ENCODE results near the gene DCBLD2. TPM values are rescaled to one million over a fixed set of nuclear protein-coding genes. Genes with fewer than 3 reads are reported as not detected.

The DCBLD2 gene
- total RNA-seq, 2 experiments from 2014 or later: 11.9 to 12.0 TPM

- Histone ChIP-seq H3K9me3 (ENCODE audit: low read length) (no peaks in the 10 kb centered on the region), H3K4me3 (ENCODE audit: low read depth, low read length, poor library complexity, severe bottlenecking) (no peak overlapping the region), H4K20me1 (ENCODE audit: insufficient read depth, low read length) (no peaks in the 10 kb centered on the region), H3K27ac (ENCODE audit: low read depth, low read length, poor library complexity, severe bottlenecking) (no peak overlapping the region), H2AFZ (ENCODE audit: low read length) (no peak overlapping the region), H3K36me3 (ENCODE audit: insufficient read depth, low read length) (peaks cover 24% of the 10 kb centered on the region; the same call in 1 of the 2 replicates), H3K9me2 (ENCODE audit: insufficient read depth, low read length) (no peaks in the 10 kb centered on the region), H3K79me2 (ENCODE audit: insufficient read depth, low read depth, low read length) (no peaks in the 10 kb centered on the region), H3K4me1 (ENCODE audit: insufficient read depth, low read length, poor library complexity, severe bottlenecking) (no peaks in the 10 kb centered on the region), H3K4me2 (ENCODE audit: low read length) (no peak overlapping the region)
- TF ChIP-seq EZH2phosphoT487 (IDR thresholded peaks at IDR 0.05; ENCODE audit: borderline replicate concordance, low read depth, low read length): no peak
- TF ChIP-seq, protein P1, sequence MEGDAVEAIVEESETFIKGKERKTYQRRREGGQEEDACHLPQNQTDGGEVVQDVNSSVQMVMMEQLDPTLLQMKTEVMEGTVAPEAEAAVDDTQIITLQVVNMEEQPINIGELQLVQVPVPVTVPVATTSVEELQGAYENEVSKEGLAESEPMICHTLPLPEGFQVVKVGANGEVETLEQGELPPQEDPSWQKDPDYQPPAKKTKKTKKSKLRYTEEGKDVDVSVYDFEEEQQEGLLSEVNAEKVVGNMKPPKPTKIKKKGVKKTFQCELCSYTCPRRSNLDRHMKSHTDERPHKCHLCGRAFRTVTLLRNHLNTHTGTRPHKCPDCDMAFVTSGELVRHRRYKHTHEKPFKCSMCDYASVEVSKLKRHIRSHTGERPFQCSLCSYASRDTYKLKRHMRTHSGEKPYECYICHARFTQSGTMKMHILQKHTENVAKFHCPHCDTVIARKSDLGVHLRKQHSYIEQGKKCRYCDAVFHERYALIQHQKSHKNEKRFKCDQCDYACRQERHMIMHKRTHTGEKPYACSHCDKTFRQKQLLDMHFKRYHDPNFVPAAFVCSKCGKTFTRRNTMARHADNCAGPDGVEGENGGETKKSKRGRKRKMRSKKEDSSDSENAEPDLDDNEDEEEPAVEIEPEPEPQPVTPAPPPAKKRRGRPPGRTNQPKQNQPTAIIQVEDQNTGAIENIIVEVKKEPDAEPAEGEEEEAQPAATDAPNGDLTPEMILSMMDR (conservative IDR thresholded peaks at IDR 0.05; ENCODE audit: low read length): no peak
- CTCF ChIA-PET (ENCODE audit: unreplicated experiment): no interaction called here
- intact Hi-C loops (cut with micrococcal nuclease; ENCODE audit: unreplicated experiment): no loop called here
- no TSS peak for BruUV-seq (replicated peaks)
- POLR2A ChIA-PET: no interaction called here
- DNase-seq (ENCODE audit: low spot score): no peak
These were observed 94.5 kb downstream of the DCBLD2 start for GRCh38 chr3:98807011-98807410.

DNA sequence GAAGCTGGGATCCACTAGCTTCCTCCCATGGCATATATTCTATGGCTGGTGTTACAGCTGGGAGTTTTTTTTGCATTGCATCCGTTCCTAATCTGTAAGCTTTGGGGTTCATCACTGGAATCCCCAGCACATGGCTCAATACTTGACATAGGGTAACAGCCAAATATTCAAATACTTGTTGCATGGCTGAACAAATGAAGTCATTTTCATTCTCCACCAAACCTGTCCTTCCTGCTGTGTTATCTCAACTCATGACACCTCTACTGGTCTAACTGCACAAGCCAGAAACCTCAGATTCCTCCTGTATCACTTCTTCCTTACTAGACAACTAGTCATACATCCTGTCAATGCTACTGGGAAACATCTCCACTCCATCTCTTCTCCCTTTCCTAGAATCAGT lies 95.0 kb downstream of the DCBLD2 start:
- H3K36me3 ChIP-seq (ENCODE audit: insufficient read depth, low read length): peaks cover 24% of the 10 kb centered on the region; the same call in 1 of the 2 replicates
- DNase-seq (ENCODE audit: low spot score): no peak
- no TSS peak for BruUV-seq (replicated peaks)
- ChIA-PET CTCF (ENCODE audit: unreplicated experiment) (no interaction called here), POLR2A (interaction anchor here (0.9 kb wide), 1 partner anchor 13 kb away, joined by 3 read pairs; no protein-coding TSS in a partner anchor)
- no peaks in the 10 kb centered on the region for H3K4me1 ChIP-seq (ENCODE audit: insufficient read depth, low read length, poor library complexity, severe bottlenecking)
- no peak overlapping the region for H3K27ac ChIP-seq (ENCODE audit: low read depth, low read length, poor library complexity, severe bottlenecking)
- no peak for TF ChIP-seq EZH2phosphoT487 (IDR thresholded peaks at IDR 0.05; ENCODE audit: borderline replicate concordance, low read depth, low read length)
- TF ChIP-seq, protein P1 (conservative IDR thresholded peaks at IDR 0.05; ENCODE audit: low read length): no peak
- H3K9me2 ChIP-seq (ENCODE audit: insufficient read depth, low read length): no peaks in the 10 kb centered on the region
- H3K9me3 ChIP-seq (ENCODE audit: low read length): no peaks in the 10 kb centered on the region
- no peak overlapping the region for H2AFZ ChIP-seq (ENCODE audit: low read length)
- no peak overlapping the region for H3K4me2 ChIP-seq (ENCODE audit: low read length)
- intact Hi-C loops (cut with micrococcal nuclease; ENCODE audit: unreplicated experiment): no loop called here
- no peak overlapping the region for H3K4me3 ChIP-seq (ENCODE audit: low read depth, low read length, poor library complexity, severe bottlenecking)
- H4K20me1 ChIP-seq (ENCODE audit: insufficient read depth, low read length): no peaks in the 10 kb centered on the region
- H3K79me2 ChIP-seq (ENCODE audit: insufficient read depth, low read depth, low read length): no peaks in the 10 kb centered on the region

DNA sequence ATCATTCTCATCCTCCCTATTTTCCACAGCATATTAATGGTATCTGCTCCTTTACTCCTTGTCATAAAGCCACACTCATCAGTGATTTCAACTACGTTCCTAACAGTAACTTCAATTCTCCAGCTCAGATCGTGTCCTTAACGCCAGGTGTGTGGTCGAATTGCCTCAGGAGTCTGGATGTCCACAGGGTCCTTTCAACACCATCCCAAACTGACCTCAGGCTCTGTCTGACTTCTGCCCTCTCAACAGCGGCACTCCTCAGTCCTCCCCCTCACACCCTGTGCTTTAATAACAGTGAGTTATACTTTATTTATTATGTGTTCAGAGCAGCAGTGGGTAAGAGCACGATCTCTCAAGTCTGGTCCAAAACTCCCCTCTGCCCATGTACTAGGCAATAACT lies 95.9 kb downstream of the DCBLD2 start:
- POLR2A ChIA-PET: interaction anchor here (0.9 to 1.1 kb wide), 2 partner anchors 12 to 784 kb away, joined by 3 to 4 read pairs; no protein-coding TSS in a partner anchor
- Histone ChIP-seq H3K4me2 (ENCODE audit: low read length) (no peak overlapping the region), H3K27ac (ENCODE audit: low read depth, low read length, poor library complexity, severe bottlenecking) (no peak overlapping the region), H3K36me3 (ENCODE audit: insufficient read depth, low read length) (peaks cover 24% of the 10 kb centered on the region; the same call in 1 of the 2 replicates), H3K9me2 (ENCODE audit: insufficient read depth, low read length) (no peaks in the 10 kb centered on the region), H3K79me2 (ENCODE audit: insufficient read depth, low read depth, low read length) (no peaks in the 10 kb centered on the region), H3K4me3 (ENCODE audit: low read depth, low read length, poor library complexity, severe bottlenecking) (no peak overlapping the region), H3K9me3 (ENCODE audit: low read length) (no peaks in the 10 kb centered on the region), H4K20me1 (ENCODE audit: insufficient read depth, low read length) (no peaks in the 10 kb centered on the region), H3K4me1 (ENCODE audit: insufficient read depth, low read length, poor library complexity, severe bottlenecking) (no peaks in the 10 kb centered on the region), H2AFZ (ENCODE audit: low read length) (no peak overlapping the region)
- DNase-seq (ENCODE audit: low spot score): no peak
- TF ChIP-seq, protein P1 (conservative IDR thresholded peaks at IDR 0.05; ENCODE audit: low read length): no peak
- no peak for TF ChIP-seq EZH2phosphoT487 (IDR thresholded peaks at IDR 0.05; ENCODE audit: borderline replicate concordance, low read depth, low read length)
- BruUV-seq (replicated peaks): no TSS peak
- CTCF ChIA-PET (ENCODE audit: unreplicated experiment): interaction anchor here (0.6 to 0.8 kb wide), 2 partner anchors 18 to 765 kb away, joined by 3 read pairs; no protein-coding TSS in a partner anchor
- intact Hi-C loops (cut with micrococcal nuclease; ENCODE audit: unreplicated experiment): no loop called here

Measured in OCI-LY7 (cell line).